GM12874 (cell line): ENCODE results near the gene IBTK.

Source experiments
- TF ChIP-seq, protein P1 (sequence below): IDR thresholded peaks from 2 replicates; pipeline ENCODE4 v1.5.1; 2011; ENCODE audit warnings: low read depth, mild to moderate bottlenecking, control low read depth, low read length, moderate library complexity; ENCODE audit not compliant: insufficient read depth

Gene IBTK

DNA sequence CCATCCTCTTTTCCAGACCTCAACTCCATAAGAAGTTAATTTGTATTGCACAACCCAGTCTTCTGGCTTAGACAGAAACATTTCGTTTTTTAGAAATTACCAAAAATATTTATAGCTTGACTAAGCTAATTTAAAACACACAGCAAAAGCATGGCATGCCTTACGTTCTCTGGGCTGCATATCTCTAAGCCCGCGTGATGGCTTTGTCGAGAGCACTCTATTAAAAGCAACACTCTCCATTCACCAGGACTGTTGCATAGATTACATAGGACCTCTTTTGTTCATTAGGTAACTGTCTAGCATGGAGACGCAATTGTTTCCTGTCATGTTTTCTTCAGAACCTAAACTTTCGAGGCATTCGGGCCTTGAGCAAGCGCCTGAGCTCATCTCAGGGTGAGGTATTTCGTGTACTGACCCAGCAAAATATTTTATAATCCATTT, 104.5 kb downstream of the IBTK start:
- TF ChIP-seq, protein P1, sequence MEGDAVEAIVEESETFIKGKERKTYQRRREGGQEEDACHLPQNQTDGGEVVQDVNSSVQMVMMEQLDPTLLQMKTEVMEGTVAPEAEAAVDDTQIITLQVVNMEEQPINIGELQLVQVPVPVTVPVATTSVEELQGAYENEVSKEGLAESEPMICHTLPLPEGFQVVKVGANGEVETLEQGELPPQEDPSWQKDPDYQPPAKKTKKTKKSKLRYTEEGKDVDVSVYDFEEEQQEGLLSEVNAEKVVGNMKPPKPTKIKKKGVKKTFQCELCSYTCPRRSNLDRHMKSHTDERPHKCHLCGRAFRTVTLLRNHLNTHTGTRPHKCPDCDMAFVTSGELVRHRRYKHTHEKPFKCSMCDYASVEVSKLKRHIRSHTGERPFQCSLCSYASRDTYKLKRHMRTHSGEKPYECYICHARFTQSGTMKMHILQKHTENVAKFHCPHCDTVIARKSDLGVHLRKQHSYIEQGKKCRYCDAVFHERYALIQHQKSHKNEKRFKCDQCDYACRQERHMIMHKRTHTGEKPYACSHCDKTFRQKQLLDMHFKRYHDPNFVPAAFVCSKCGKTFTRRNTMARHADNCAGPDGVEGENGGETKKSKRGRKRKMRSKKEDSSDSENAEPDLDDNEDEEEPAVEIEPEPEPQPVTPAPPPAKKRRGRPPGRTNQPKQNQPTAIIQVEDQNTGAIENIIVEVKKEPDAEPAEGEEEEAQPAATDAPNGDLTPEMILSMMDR = no peak

DNA sequence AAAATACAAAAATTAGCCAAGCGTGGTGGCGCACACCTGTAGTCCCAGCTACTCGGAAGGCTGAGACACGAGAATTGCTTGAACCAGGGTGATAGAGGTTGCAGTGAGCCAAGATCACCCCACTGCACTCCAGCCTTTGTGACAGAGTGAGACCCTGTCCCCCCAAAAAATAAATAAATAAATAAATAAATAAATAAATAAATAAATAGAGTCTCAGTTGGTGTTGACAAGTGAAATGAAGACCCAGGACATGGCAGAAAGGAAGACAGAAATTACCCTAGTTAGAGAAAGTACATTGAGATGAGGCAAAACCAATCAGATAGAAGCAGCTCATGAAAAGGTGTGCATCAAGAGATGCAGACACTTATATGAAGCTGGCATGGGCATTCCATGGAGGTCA, 105.0 kb downstream of the IBTK start:
- TF ChIP-seq, protein P1 = no peak

- TF ChIP-seq, protein P1 = no peak
Observed at GRCh38 chr6:82138075-82138791, 109.3 kb downstream of the IBTK start.

- TF ChIP-seq, protein P1 = no peak
Observed at GRCh38 chr6:82131441-82131840, 116.1 kb downstream of the IBTK start.

- TF ChIP-seq, protein P1 = no peak
Observed at GRCh38 chr6:82129797-82130196, 117.7 kb downstream of the IBTK start.

GRCh38 chr6:82123632-82124031, 123.9 kb downstream of the IBTK start:
- TF ChIP-seq, protein P1 = no peak
